Urothelium cell line (cell line): ENCODE data around the gene PRKAR1B.

Experiments used
- DNase-seq: peaks from one replicate; pipeline ENCODE4 v3.0.0; 2011; ENCODE audit warnings: low spot score, mixed read lengths
- FAIRE-seq: peaks from 2 replicates; lab custom pipeline; 2011; peaks lifted over from hg19 to GRCh38; lab: Jason Lieb, UNC

The PRKAR1B gene

DNA sequence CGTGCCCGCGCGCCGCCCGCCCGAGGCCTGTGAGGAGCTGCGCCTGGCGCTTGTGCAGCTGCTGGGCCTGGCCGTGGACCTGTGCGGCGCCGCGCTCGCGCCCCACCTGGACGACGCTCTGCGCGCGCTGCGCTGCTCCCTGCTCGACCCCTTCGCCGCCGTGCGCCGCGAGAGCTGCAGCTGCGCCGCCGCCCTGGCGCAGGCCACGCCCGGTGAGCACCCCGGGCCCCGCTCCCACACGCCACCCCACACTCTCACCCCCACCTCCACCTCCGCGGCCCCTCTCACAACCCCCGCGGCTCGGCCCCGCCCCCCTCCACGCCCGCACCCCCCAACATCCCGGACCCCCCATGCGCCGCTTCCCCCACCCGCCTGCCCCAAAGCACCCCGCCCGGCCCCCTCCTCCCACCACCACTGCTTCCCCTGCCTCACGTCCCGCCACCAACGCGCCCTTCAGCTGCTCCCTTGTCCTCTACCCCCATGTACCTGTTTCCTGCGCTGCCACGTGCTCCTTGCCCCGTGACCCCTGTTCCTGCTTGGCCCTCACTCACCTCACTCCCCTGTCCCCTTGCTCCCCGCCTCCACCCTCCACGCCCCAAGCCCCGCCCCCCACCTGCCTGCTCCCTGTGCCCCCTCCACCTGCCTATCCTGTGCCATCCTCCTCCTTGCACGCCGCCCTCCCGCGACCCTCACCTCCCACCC, at the start of gene PRKAR1B:
Gene PRKAR1B, minus strand, starts transcription at position 178 of the 702 bp plus-strand sequence. CDS start 15,776 bp downstream, outside the sequence.
- FAIRE-seq (peak; percentile 17), DNase-seq (peak; percentile 60)

DNA sequence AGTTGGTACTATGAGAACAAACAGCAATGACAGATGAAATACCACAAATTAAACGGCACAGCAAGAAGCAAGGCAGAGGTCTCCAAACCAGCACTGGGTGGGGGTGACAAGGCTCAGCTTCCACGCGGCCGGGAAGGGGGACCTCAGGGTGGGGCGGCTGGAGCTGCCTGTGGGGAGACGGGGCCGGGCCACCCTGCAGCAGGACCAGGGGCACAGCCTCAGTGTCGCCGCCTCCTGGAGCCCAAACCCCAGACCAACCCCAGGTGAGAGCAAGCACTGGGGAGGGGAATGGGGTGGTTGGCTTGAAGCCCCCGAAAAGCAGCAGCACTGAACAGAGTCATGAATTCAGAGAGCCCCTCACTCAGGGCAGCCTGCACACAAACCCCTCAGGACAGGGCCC, 49.3 kb upstream of the PRKAR1B start:
- FAIRE-seq (no peak), DNase-seq (no peak)

GRCh38 chr7:774161-775109, 47.4 kb upstream of the PRKAR1B start:
- no peak for FAIRE-seq

GRCh38 chr7:773622-773915, 46.5 kb upstream of the PRKAR1B start:
- FAIRE-seq = no peak
- DNase-seq = no peak

More at GRCh38 chr7:774161-775109, 47.4 kb upstream of the PRKAR1B start:
- DNase-seq = peak; percentile 78

DNA sequence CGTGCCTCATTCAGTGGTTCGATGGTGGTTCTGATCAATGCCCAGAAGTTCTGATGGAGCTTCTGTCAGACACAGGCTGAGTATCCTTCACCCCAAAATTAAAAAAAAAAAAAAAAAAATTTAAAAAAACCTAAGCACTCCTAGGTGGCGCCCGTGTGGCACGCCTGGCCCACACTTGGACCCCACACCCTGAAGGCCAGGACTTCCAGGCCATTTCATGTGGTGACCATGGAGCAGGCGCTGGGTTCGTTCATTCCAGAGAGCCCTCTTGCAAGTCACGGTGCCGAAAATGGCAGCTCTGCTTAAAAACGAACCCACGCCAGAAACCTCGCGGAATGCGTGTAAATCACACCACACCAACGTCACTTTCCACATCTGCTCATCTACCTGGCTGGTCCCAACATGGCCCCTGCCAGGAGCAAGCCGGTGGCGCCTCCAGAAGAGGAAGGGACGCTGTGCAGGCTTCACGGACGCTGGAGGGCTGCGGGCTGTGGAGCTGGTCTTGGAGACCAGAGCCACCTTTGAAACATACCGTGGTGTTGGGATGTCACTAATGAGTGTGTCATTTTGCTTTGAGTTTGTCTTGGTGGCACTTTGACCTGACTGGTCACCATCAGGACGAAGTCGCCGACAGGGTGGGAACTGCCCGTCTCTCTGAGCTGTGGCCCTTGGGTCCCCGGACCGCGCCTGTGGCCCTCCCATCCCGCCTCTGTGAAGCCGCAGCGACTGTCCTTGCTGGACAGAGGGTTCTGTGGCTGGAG, 46.0 kb upstream of the PRKAR1B start:
- FAIRE-seq = peak; percentile 37

DNA sequence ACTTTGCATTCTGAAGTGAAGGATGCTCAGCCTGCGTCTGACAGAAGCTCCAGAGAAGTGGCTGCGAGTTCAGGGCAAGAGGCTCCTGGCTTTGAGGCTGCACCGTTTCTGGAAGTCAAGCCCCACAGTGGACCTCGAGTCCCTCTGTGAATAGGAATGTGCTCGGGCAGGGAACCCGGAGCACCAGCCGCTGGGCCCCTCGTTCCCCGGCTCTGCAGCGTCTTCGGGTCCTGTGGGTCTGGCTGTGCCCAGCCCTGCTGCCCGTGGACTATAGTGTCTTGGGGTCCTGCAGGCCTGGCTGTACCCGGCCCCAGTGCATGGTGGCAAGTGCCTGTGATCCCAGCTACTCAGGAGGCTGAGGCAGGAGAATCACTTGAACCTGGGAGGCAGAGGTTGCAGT, 45.3 kb upstream of the PRKAR1B start:
- no peak for DNase-seq
- FAIRE-seq = no peak

More for the DNA sequence above, 46.0 kb upstream of the PRKAR1B start:
- no peak for DNase-seq

GRCh38 chr7:772005-772294, 44.9 kb upstream of the PRKAR1B start:
- no peak for FAIRE-seq
- DNase-seq = no peak

DNA sequence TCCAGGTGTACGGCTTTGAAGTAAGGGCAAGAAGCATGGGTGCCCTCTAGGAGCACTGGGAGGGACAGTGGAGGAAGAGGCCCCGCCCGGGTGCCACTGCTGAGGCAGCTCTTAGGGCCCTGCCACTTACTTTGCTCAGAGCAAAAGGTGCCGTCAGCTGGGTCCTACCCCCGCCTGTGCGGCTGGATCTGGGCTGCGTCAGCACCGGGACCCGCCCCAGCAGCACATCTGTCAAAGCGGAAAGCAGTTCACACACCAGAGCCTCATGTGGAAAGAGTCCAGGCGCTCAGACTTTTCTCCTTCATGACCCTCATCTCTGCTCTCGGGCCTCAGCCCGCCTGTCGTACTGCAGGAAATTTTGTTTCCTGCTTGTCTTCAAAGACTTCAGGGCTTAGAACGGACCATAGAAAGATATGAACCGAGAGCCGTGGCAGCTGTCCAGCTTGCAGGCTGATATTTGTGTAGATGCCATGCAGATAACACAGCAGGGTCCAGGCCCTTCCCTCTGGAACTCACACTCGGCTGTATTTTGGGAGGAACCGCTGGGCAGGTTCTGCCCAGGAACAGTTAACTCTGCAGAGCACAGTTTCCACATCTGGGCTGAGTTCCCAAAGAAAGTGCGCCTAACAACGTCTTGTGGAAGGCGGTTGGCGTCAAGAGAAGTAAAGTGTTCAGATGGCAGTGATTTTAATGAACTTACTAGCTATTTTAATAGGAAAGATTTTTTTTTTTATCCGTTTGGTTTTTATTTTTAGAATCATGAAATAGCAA, 44.3 kb upstream of the PRKAR1B start:
- no peak for DNase-seq
- FAIRE-seq = no peak

DNA sequence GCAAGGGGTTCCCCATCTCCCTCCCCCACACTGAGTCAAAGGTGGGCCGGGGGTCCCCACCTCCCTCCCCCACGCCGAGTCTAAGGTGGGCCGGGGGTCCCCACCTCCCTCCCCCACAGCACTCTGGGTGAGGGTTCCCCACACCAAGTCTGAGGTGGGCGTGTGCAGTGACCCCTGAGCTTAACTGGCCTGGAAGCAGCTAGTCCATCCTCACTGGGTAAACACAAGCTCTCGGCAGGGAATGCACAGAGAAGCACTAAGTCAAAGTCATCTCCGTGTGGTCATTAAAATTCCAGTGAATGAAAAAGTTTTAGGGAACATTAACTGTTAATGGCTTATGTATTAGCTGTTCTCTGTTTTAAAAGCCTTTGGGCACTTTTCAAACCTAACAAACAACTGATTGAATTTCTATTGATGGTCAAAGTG, 43.7 kb upstream of the PRKAR1B start:
- FAIRE-seq = no peak

GRCh38 chr7:770336-770735, 43.3 kb upstream of the PRKAR1B start:
- FAIRE-seq (no peak), DNase-seq (no peak)

More for the DNA sequence above, 43.7 kb upstream of the PRKAR1B start:
- DNase-seq = no peak

DNA sequence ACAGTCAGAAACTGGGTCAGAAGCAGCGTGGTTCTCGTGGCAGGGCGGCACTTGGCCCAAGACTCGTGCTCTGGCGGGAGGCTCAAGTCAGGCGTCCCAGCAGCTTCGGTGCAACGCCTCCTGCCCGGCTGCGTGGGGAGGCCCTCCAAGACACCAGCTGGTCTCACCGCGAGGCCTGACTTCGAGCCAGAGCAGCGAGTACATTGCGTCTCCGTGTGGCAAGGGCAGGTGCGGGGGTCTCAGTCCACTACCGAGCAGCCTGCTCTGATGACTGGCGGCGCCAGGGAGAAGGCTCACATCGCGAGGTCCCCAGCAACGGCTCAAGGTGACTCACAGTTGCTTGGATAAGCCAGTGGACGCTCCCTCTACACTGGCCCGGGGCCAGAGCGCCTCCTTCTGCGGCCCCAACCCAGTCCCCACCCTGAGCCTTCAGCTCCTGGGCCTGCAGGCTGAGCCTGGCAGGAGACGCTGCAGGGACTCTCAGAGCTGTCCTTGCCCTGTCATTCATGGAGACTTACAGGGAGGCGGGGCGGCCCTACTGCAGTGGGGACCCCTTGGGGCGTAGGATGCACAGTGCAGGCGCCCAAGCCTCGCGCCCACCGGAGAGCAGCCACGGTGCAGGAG, 41.9 kb upstream of the PRKAR1B start:
- FAIRE-seq = peak; percentile 23
- no peak for DNase-seq

DNA sequence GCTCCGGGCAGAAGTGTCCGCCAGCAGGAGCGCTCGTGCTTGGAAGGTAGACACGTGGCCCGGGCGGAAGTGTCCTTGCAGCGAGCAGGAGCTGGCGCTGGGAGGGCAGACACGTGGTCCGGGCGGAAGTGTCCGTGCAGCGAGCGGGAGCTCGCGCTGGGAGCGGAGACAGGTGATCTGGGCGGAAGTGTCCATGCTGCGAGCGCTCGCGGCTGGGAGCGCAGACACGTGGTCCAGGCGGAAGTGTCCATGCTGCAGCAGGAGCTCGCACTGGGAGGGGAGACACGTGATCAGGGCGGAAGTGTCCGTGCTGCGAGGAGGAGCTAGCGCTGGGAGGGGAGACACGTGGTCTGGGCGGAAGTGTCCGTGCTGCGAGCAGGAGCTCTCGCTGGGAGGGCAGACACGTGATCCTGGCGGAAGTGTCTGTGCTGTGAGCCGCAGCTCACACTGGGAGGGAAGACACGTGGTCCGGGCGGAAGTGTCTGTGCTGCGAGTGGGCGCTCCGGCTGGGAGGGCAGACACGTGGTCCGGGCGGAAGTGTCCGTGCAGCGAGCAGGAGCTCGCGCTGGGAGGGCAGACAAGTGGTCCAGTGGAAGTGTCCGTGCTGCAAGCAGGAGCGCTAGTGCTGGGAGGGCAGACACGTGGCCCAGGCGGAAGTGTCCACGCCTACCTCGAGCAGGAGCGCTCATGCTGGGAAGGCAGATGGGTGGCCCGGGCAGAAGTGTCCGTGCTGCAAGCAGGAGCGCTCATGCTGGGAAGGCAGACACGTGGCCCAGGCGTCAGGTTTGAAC, 41.1 kb upstream of the PRKAR1B start:
- peak; percentile 78 for FAIRE-seq
- no peak for DNase-seq

DNA sequence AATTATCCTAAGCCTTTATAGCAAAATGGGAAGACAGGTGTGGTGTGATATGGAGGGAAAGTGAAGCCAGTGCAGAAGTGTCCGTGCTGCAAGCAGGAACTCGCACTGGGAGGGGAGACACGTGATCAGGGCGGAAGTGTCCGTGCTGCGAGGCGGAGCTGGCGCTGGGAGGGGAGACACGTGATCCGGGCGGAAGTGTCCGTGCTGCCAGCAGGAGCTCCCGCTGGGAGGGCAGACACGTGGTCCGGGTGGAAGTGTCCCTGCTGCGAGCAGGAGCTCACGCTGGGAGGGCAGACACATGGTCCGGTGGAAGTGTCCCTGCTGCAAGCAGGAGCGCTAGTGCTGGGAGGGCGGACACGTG, 40.5 kb upstream of the PRKAR1B start:
- DNase-seq (no peak), FAIRE-seq (peak; percentile 72)

- DNase-seq (no peak), FAIRE-seq (no peak)
Measured at GRCh38 chr7:765383-765782, 38.3 kb upstream of the PRKAR1B start.

DNA sequence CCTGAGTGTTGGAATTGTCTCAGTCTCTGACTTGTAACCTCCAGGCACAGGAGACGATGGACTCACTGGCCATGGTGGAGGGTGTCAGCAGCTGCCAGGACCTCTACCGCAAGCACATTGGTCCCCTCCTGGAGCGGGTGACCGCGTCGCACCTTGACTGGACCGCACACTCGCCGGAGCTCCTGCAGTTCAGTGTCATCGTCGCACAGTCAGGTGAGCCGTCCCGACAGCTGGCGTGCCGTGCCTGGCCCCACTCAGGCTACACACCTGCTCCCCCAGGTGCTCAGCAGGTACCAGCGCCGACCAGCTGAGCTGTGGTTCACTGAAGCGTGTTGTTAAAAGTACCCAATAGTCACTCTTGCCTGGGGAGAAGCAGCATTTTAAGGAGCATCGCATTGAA, 36.7 kb upstream of the PRKAR1B start:
- DNase-seq = no peak
- no peak for FAIRE-seq

DNA sequence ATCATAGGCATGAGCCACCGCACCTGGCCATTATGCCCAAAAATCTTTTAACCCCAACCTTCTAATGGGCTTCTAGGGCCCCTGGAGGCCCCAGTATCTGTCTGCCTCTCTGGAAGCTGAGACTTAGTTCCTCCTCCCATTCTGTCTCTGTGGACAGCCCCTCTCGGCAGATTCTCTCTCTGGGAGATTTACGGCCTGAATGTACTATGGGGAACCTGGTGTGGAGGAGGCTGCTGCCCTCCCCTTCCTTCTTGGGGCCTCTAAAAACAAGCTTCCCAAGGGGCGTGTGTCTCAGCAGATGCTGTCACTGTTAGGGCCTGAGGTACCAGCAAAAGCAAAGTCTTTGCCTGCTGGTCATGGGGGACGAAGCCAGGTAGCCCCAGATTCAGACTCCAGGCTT, 35.8 kb upstream of the PRKAR1B start:
- FAIRE-seq (no peak), DNase-seq (no peak)

DNA sequence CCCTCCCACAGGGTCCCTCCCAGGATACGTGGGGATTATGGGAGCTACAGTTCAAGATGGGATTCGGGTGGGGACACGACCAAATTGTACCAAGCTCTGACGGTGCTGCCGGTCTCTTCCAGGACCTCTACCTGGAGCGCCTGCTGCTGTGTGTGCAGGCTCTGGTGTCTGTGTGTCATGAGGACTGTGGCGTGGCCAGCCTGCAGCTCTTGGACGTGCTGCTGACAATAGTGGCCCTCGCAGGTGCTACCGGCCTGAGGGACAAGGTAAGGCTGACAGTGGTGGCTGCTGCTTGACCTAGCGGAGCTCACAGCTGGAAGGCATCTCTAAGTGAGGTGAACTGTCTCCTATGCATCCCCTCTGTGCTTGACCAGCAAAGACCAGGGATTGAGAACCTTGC, 34.5 kb upstream of the PRKAR1B start:
- FAIRE-seq (no peak), DNase-seq (no peak)

GRCh38 chr7:761101-761500, 34.0 kb upstream of the PRKAR1B start:
- DNase-seq (no peak), FAIRE-seq (no peak)

DNA sequence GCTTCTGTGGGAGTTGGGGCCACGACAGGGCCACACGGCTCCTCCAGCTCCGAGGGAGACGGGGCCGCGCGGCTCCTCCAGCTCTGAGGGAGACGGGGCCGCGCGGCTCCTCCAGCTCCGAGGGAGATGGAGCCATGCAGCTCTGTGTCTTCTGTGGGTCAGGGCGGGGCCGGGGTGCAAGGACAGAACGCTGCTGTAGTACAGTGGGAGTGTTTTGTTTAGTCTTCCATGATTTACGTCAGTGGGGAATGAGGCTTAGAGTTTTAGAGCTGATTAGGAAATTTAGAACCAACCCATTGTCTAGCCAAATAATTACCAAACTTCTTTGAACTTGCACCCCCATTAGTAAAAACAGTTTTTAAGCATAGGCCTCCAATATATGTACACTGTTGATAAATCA, 32.9 kb upstream of the PRKAR1B start:
- FAIRE-seq (no peak), DNase-seq (no peak)

GRCh38 chr7:759569-759968, 32.5 kb upstream of the PRKAR1B start:
- FAIRE-seq (no peak), DNase-seq (no peak)
